ENCODE results near the gene TMEM33.
"Not testable (repeated sequence)": the region's sequence is repeated elsewhere in the genome, so short reads cannot be mapped to it uniquely, and the experiment has no call there.

The TMEM33 gene

GRCh38 chr4:41913509-41913908, 21.7 kb upstream of the TMEM33 start:
- H3K9me3 ChIP-seq (ENCODE audit: control insufficient read depth, insufficient read depth, low read depth, low read length): no peaks in the 10 kb centered on the region
- no peaks in the 10 kb centered on the region for H3K36me3 ChIP-seq (ENCODE audit: control insufficient read depth in 2 of 2, insufficient read depth in 1 of 2, low read length in 2 of 2)
- TF ChIP-seq EGR2 (tag by site-specific recombination; IDR thresholded peaks at IDR 0.05; ENCODE audit: low read depth): no peak
- TF ChIP-seq ZBTB49 (tag by site-specific recombination; IDR thresholded peaks at IDR 0.05; ENCODE audit: low read depth): no peak
- no peak for TF ChIP-seq ZNF843 (tag by site-specific recombination; IDR thresholded peaks at IDR 0.05)
- TF ChIP-seq, protein P1, sequence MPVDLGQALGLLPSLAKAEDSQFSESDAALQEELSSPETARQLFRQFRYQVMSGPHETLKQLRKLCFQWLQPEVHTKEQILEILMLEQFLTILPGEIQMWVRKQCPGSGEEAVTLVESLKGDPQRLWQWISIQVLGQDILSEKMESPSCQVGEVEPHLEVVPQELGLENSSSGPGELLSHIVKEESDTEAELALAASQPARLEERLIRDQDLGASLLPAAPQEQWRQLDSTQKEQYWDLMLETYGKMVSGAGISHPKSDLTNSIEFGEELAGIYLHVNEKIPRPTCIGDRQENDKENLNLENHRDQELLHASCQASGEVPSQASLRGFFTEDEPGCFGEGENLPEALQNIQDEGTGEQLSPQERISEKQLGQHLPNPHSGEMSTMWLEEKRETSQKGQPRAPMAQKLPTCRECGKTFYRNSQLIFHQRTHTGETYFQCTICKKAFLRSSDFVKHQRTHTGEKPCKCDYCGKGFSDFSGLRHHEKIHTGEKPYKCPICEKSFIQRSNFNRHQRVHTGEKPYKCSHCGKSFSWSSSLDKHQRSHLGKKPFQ (tag by site-specific recombination; IDR thresholded peaks at IDR 0.05): no peak
- no peak for TF ChIP-seq ELK4 (IDR thresholded peaks at IDR 0.05; ENCODE audit: borderline replicate concordance, low read depth, low read length)
- TF ChIP-seq ZNF558 (tag by site-specific recombination; IDR thresholded peaks at IDR 0.05): no peak
- no peak for TF ChIP-seq ZNF701 (tag by site-specific recombination; IDR thresholded peaks at IDR 0.05)
- TF ChIP-seq ZNF112 (tag by site-specific recombination; IDR thresholded peaks at IDR 0.05): no peak
- no peak for TF ChIP-seq ZNF175 (tag by site-specific recombination; IDR thresholded peaks at IDR 0.05)
- no peak for TF ChIP-seq ZNF610 (tag by site-specific recombination; IDR thresholded peaks at IDR 0.05; ENCODE audit: borderline replicate concordance)
- TF ChIP-seq, protein P2, sequence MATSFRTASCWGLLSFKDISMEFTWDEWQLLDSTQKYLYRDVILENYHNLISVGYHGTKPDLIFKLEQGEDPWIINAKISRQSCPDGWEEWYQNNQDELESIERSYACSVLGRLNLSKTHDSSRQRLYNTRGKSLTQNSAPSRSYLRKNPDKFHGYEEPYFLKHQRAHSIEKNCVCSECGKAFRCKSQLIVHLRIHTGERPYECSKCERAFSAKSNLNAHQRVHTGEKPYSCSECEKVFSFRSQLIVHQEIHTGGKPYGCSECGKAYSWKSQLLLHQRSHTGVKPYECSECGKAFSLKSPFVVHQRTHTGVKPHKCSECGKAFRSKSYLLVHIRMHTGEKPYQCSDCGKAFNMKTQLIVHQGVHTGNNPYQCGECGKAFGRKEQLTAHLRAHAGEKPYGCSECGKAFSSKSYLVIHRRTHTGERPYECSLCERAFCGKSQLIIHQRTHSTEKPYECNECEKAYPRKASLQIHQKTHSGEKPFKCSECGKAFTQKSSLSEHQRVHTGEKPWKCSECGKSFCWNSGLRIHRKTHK (tag by site-specific recombination; IDR thresholded peaks at IDR 0.05): no peak
- TF ChIP-seq ZNF473 (tag by site-specific recombination; IDR thresholded peaks at IDR 0.05): no peak
- TF ChIP-seq ZXDB (tag by site-specific recombination; IDR thresholded peaks at IDR 0.05): no peak
- no peak overlapping the region for H3K27ac ChIP-seq (ENCODE audit: extremely low read depth, low read depth, low read length)
- ChIA-PET POLR2A (no interaction called here), CTCF (no interaction called here)
- no peak overlapping the region for H3K4me3 ChIP-seq (ENCODE audit: low read depth, low read length)
- no peaks in the 10 kb centered on the region for H3K4me1 ChIP-seq (ENCODE audit: control insufficient read depth, insufficient read depth, low read length)

DNA sequence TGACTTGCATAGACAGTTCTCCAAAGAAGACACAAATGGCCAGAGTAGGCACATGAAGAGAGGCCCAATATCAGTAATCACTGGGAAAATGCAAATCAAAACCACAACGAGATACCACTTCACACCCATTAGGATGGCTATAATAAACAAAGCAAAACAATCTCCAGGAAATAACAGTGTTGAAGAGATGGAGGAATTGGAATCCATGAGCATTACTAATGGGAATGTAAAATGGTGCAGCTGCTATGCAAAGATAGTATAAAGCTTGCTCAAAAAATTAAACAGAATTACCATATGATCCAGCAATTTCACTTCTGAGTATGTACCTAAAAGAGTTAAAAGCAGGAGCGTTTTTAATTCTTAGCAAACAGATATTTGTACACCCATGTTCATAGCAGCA, 17.0 kb upstream of the TMEM33 start:
- no peak overlapping the region for H3K27ac ChIP-seq (ENCODE audit: extremely low read depth, low read depth, low read length)
- no peaks in the 10 kb centered on the region for H3K4me1 ChIP-seq (ENCODE audit: control insufficient read depth, insufficient read depth, low read length)
- ChIA-PET CTCF (interaction anchor here (0.6 kb wide), 1 partner anchor 840 kb away, joined by 3 read pairs; no protein-coding TSS in a partner anchor), POLR2A (no interaction called here)
- TF ChIP-seq ZNF707 (tag by site-specific recombination; IDR thresholded peaks at IDR 0.05) (no peak), ZNF473 (tag by site-specific recombination; IDR thresholded peaks at IDR 0.05) (no peak), ZBTB21 (tag by site-specific recombination; IDR thresholded peaks at IDR 0.05) (no peak), ZNF624 (tag by site-specific recombination; IDR thresholded peaks at IDR 0.05) (no peak)
- no peaks in the 10 kb centered on the region for H3K9me3 ChIP-seq (ENCODE audit: control insufficient read depth, insufficient read depth, low read depth, low read length)
- no peak overlapping the region for H3K4me3 ChIP-seq (ENCODE audit: low read depth, low read length)
- no peaks in the 10 kb centered on the region for H3K36me3 ChIP-seq (ENCODE audit: control insufficient read depth in 2 of 2, insufficient read depth in 1 of 2, low read length in 2 of 2)

DNA sequence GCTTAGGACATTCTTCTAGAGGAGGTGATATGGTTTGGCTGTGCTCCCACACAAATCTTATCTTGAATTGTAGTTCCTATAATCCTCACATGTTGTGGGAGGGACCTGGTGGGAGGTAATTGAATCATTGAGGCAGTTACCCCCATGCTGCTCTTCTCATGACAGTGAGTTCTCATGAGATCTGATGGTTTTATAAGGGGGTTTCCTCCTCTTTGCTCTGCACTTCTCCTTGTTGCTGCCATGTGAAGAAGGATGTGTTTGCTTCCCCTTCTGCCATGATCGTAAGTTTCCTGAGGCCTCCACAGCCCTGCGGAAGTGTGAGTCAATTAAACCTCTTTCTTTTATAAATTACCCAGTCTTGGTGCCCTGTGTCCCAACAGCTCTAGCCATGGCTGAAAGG, 14.8 kb upstream of the TMEM33 start:
- H3K27ac ChIP-seq (ENCODE audit: extremely low read depth, low read depth, low read length); H3K36me3 ChIP-seq (ENCODE audit: control insufficient read depth in 2 of 2, insufficient read depth in 1 of 2, low read length in 2 of 2); POLR2A ChIA-PET; H3K4me1 ChIP-seq (ENCODE audit: control insufficient read depth, insufficient read depth, low read length); H3K4me3 ChIP-seq (ENCODE audit: low read depth, low read length); CTCF ChIA-PET; H3K9me3 ChIP-seq (ENCODE audit: control insufficient read depth, insufficient read depth, low read depth, low read length): not testable (repeated sequence)
- TF ChIP-seq EGR2 (tag by site-specific recombination; IDR thresholded peaks at IDR 0.05; ENCODE audit: low read depth): 0 out of 2 replicates have a peak, but pooled peaks have one; percentile 13
